AG10803 (cell line): ENCODE measurements around the gene GALNT2.
A peak's percentile ranks its signal among the peaks of the same experiment; 100 is the strongest.

Experiments
- DNase-seq: peaks from one replicate; pipeline ENCODE4 v3.0.0; 2010; ENCODE audit warnings: low read depth
- H3K4me3 ChIP-seq: 2 replicates; pipeline ENCODE4 v1.5.1; 2011; ENCODE audit warnings: mild to moderate bottlenecking, low read length, control low read depth
- CTCF ChIP-seq: conservative IDR thresholded peaks from 2 replicates; pipeline ENCODE4 v1.5.1; 2011; ENCODE audit warnings: mild to moderate bottlenecking, low read length, control low read depth, inconsistent platforms

GALNT2 gene

GRCh38 chr1:230268371-230269170, 201.5 kb downstream of the GALNT2 start:
- TF ChIP-seq CTCF: peak; percentile 87
- peak; percentile 68 for DNase-seq

GRCh38 chr1:230270185-230270558, 203.1 kb downstream of the GALNT2 start:
- TF ChIP-seq CTCF: no peak
- H3K4me3 ChIP-seq: no peak overlapping the region
- DNase-seq: no peak

More at GRCh38 chr1:230268371-230269170, 201.5 kb downstream of the GALNT2 start:
- no peak overlapping the region for H3K4me3 ChIP-seq

GRCh38 chr1:230270559-230271281, 203.7 kb downstream of the GALNT2 start:
- peak; percentile 3 for DNase-seq
- no peak overlapping the region for H3K4me3 ChIP-seq
- no peak for TF ChIP-seq CTCF

GRCh38 chr1:230271300-230272035, 204.4 kb downstream of the GALNT2 start:
- no peak overlapping the region for H3K4me3 ChIP-seq
- DNase-seq: no peak
- no peak for TF ChIP-seq CTCF

- no peak for TF ChIP-seq CTCF
- no peak for DNase-seq
Observed at GRCh38 chr1:230272557-230272956, 205.5 kb downstream of the GALNT2 start.

GRCh38 chr1:230273141-230273710, 206.2 kb downstream of the GALNT2 start:
- H3K4me3 ChIP-seq: no peak overlapping the region
- DNase-seq: no peak
- no peak for TF ChIP-seq CTCF

More at GRCh38 chr1:230272557-230272956, 205.5 kb downstream of the GALNT2 start:
- H3K4me3 ChIP-seq: no peak overlapping the region
